Medulla oblongata (tissue), 1 donor: ENCODE data around the gene PFN3.
A peak's percentile ranks its signal among the peaks of the same experiment; 100 is the strongest.

ENCODE experiments used
- DNase-seq: peaks from one replicate; pipeline ENCODE4 v3.0.0-alpha.2; 2015; ENCODE audit errors: extremely low spot score

The PFN3 gene

DNA sequence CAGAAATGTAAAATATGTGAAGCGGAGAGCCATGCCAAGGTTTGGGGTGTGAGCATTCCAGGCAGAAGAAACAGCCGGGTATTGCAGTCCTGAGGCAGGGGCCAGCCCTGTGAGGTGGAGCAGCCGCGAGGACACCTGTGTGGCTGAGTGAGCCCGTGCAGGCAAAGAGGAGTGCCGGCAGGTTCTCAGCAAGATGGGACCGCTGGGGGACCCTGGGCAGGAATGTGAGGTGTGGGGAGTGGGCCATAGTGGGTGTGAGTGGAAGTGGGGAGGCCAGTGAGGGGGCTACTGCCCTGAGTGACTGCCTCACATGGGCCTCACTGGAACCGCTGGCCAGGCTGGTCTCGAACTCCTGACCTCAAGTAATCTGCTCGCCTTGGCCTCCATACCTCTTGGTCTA, 38.0 kb upstream of the PFN3 start:
- DNase-seq: no peak

DNA sequence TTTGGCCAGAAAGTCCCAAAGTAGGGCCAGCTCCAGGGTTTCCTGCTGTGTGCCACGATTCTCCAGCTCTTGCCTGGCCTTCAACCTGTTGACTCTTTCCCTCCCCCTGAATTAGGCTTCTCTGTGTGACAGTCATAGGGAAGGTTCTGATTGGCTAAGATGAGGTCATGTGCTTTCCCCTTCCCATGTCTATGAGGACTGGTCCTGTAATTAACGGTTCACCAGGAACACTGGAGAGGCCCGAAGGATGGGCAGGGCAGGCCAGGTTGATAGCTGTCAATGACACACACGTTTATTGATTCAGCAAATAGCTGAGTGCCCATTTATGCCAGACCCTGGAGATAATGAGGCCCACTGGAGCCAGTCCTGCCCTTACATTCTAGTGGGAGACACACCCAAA, 37.2 kb upstream of the PFN3 start:
- no peak for DNase-seq

DNA sequence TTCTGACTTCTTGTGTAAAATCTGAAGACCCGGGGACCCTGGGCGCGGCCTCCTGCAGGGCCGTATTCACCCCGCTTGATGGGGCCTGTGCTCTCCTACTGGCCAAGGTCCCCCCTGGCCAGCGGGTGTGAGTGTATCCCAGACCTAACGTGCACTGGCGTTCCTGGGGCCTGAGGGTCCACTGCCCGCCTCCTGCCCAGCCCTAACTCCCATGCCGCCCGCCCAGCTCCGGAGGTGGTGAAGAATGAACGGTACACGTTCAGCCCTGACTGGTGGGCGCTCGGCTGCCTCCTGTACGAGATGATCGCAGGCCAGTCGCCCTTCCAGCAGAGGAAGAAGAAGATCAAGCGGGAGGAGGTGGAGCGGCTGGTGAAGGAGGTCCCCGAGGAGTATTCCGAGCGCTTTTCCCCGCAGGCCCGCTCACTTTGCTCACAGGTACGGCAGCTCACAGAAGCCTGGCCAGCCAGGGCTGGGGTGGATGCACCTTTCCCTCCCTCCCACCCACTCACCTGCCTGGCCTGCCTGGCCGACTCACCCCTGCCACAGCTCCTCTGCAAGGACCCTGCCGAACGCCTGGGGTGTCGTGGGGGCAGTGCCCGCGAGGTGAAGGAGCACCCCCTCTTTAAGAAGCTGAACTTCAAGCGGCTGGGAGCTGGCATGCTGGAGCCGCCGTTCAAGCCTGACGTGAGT, 35.5 kb upstream of the PFN3 start:
- DNase-seq: no peak

DNA sequence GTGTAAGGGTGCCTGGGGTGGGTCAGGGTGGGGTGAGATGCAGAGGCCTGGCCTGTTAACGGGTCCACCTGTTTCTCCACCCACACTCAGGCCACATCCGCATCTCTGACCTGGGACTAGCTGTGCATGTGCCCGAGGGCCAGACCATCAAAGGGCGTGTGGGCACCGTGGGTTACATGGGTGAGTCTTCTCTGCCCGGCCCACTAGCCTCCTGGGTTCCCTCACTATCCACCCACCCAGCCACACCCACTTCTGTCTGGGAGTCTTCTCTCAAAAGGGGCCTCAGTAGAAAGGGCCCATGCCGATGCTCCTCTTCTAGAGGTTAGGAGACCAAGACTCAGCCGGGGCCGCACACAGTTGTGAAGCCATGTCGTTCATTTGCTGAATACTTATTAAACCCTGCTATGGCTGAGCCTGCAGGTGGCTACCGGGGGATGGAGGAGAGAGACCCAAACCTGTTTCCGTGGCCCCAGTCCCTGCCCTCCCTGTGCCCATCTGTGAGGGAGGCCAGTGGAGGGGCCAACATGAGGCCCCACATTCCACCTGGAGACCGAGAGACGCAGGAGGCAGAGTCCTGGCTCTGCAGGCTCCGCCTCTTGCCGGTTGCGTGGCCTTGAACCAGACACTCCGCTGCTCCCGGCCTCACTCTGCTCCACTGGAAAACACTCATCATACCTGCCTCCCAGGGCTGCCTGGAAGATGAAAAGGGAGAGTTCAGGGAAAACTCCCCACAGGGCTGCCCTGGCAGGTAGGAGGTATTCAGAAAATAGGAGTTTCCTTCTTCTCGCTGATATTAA, 34.7 kb upstream of the PFN3 start:
- DNase-seq: no peak

DNA sequence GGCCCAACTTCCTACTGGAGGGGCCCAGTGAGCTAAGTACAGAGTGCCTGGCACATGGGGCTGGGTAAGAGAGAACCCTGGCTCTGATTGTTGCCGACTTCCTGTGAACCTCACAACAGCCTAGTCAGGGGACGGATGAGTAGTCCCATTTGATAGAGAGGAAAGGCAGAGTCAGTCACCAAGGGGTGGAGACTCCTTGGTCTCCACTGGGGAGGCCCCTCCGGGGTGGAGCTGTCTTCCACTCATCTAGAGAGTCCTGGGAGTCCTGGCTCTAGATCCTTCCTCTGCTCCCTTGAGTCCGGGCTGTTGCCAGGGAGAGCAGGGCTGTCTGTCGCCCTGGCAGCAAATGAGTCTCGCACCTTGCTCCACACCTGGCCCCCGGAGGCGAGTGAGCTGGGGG, 34.0 kb upstream of the PFN3 start:
- DNase-seq: no peak

DNA sequence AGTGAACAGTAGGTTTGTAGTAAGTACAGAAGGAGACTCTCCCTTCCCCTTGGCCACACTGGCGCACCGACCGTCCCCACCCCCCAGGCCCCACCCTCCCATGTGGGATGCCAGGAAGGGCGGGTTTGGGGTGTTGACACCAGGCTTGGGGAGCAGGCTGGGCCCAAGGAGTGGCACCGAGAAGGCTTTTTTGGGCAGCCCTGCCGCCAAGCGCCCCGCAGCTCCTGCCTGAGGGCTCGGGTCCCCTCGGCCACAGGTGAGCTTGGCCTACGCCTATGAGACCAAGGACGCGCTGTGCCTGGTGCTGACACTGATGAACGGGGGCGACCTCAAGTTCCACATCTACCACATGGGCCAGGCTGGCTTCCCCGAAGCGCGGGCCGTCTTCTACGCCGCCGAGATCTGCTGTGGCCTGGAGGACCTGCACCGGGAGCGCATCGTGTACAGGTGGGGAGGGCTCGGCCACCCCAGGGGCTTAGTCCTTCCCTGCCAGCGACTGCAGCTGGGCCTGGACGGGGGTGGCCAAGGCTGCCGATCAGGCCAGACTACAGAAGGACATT, 33.3 kb upstream of the PFN3 start:
- no peak for DNase-seq

DNA sequence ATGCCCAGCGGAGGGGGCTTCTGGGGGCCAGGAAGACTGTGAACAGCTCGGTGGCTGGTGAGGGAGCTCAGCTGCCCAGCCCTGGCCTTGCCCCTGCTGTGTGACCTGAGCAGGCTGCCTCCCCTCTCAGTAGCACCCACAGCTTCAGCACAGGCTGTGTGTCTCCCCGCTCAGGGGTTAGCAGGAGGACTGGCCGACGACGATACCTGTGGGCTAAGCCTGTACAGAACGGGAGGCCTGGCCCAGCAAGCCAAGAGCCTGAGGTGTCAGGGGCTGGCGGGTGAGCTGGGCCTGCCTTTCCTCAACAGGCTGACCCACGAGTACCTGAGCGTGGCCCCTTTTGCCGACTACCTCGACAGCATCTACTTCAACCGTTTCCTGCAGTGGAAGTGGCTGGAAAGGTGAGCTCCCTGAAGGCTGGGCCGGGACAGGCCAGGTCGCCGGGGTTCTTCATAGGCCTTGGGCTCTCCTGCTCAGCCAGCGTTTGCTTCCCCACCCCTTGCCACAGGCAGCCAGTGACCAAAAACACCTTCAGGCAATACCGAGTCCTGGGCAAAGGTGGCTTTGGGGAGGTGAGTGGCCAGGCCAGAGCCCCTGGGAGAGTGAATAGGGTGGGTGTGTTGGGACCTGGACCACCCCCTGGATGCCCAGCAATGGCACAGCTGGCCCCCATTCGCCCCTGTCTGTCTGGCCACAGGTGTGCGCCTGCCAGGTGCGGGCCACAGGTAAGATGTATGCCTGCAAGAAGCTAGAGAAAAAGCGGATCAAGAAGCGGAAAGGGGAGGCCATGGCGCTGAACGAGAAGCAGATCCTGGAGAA, 32.6 kb upstream of the PFN3 start:
- no peak for DNase-seq

DNA sequence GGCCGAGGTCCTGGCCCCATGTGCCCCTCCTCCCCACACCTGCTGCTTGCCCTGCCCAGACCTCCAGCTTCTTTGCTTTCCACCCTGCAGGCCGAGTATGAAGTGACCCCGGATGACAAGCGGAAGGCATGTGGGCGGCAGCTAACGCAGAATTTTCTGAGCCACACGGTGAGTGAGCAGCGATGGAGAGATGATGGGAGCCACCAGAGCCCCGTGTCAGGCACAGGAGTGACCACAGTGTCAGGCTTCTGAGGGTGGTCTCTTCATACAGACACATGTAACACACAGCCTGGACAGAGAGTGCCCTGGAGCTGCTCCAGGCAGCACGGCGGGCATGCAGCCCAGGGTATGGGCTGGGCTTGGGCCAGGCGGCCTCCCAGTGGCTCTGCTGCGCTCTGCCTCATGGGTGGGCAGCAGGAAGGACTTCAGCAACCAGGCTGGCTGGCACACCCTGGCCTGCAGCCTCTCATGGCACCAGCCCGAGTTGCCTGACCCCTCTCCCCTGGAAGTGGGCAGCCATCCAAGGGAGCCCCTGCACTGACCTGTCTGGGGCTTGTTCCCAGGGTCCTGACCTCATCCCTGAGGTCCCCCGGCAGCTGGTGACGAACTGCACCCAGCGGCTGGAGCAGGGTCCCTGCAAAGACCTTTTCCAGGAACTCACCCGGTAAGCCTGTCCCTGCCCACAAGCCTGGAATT, 31.8 kb upstream of the PFN3 start:
- DNase-seq: peak; percentile 51

DNA sequence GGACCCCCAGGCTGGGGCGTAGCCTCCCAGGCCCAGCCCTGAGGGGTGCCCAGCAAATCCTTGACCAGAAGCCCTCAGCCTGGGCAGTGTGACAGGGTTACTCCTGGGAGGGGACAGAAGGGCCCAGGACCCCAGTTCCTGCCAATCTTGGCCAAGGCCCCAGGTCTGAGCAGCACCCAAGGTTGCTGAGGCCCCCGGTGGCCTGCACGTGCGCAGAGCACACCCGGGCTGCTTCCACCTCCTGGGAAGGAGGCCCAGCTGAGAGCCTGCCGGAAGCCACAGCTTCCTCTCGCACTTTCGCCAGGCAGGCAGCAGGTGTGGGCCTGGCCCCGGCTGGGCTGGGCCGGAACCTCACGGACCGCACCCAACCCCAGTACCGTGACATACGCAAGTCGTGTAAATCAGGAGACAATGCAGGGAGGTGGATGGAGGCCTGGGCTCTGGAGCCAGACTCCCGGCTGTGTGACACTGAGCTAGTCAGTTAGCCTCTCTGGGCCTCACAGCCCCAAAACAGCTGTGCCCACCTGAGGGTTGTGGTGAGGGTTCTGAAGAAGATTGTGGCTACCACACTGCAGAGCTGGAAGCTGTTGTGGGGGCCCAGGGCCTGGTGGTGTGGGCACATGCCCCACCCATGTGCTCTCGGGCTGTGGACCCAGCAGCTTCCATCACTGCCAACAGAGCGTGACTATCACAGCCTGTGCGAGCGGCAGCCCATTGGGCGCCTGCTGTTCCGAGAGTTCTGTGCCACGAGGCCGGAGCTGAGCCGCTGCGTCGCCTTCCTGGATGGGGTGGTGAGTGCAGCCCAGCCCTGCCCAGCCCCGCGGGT, 31.1 kb upstream of the PFN3 start:
- no peak for DNase-seq

DNA sequence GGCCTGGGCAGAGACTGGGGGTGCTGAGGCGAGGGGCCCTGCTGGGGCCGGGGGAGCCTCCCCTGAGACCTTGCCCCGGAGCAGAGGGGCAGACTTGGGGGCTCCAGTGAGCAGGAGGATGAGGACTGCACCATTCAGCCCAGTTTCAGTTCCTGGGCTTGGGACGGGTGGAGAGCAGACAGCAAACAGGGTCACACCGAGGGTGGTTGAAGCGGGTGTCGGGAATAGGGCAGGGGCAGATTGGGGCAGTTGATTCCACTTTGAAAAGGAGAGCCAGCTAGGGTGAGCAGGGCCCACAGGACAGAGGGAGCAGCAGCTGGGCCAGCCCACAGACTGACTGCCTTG, 30.5 kb upstream of the PFN3 start:
- no peak for DNase-seq

DNA sequence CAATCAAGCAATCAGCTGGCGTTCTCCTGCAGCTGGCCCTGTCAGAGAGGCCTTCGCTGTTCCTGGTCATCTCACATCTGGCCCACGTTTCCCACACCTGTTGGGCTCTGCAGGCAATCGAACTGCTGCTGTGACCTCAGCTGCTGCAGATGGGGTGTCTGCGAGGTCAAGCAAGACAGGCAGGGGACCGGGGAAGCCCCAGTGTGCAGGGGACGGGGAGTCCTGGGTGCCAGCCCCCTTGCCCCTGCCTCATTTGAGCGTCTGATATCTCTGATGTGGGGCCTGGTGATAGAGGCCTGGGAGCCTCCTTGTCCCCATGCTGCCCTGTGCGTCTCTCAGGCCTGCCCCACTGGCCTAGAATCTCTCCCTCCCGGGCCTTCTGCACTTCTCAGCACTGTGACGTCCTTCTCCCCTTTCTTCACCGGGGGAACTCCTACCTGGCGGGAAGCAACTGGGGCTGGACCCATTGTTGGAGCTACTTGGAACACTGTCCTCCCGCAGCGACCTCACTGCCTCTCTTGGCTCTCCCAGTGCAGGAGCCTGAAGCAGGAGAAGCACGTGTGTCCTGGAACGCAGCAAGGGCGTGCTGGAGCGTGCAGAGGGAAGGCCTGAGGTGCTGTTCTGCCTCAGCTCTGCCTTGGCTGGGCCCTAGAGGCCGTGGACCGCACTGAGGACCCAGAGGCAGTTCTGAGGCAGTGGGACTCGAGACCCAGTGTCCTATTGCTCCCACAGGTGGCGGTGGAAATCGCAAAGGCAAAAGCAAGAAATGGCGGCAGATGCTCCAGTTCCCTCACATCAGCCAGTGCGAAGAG, 29.9 kb upstream of the PFN3 start:
- DNase-seq: no peak

DNA sequence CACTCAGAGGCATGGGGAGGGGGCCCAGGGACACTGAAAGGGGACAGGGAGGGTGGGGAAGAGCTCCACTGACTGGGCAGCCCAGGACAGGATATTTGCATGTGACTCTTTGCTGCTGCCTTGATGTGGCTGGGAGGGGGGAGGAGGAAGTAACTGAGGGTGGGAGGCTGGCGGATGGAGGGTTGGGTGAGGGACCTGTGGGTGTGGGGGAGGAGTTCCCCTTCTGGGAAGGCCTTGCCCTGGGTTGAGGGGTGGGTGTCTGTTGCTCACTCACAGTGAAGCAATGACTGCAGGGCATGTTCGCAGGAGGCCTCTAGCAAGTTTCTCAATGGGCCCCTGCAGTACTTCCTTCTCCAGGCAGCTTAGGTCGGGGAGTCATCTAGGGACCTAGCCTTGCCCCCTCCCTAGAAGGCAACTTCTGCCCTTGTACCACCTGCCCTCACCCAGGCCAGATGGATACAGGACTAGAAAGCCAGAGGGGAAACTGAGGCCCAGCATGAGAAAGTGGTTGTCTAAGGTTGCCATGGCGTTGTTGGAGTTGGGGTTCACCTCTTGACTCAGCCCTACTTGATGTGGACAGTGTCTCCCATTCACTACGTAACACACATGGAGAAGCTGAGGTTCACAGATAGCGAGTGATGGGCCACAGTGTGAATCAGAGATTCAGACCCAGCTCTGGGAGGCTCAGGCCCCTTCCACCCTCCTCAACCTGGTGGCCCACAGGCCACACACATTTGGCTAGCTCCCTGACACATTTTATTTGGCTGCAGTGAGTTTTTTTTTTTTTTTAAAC, 29.0 kb upstream of the PFN3 start:
- DNase-seq: peak; percentile 68

DNA sequence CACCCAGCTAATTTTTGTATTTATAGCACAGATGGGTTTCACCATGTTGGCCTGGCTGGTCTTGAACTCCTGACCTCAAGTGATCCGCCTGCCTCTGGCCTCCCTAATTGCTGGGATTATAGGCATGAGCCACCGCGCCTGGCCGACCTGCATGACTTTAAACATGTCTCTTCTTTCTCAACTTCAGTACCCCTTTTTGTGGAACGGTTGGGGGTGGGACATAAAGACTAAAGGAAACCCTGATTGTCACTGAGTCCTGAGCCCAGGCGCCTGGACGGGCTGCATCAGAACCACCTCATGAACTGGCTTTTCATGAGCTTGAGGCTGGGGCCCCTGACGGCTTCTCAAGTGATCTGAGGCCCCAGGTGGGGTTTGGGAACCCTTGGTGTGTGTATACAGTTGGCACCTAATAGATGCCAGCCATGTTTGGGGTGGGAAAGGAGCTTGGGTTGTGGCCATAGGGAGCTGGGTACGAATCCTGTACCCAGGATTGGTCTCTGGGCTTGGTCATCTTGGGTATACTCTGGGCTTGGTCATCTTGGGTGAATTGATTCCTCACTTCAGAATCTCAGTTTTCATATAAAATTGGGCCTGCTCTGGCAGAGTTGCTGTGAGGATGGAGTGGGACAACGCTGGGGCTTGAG, 28.2 kb upstream of the PFN3 start:
- no peak for DNase-seq

DNA sequence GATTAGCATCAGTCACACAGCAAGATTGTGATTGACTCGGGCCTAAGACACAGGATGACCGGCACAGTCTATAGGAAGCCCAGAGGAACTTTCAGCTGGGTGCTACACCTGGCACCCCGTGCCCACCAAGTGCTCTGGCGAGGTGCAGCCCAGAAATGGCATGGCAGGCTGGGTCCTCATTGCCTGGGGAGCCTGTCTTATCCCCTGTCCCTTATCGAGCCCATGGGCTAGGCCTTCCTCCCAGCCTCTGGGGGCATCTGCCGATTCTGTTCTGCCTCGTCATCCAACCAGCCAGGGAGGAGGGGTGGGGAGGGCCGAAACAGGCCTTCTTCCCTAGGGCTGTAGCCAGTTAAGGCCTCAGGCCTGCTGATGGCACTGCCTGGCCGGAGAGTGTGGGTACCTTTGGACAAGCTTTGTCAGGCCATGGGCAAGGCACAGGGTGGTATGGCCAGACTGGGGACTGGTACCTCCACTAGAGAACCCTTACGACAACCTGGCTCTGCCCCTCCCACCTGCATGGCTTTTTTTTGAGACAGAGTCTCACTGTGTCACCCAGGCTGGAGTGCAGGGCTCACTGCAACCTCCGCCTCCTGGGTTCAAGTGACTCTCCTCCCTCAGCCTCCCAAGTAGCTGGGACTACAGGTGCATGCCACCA, 27.6 kb upstream of the PFN3 start:
- no peak for DNase-seq

DNA sequence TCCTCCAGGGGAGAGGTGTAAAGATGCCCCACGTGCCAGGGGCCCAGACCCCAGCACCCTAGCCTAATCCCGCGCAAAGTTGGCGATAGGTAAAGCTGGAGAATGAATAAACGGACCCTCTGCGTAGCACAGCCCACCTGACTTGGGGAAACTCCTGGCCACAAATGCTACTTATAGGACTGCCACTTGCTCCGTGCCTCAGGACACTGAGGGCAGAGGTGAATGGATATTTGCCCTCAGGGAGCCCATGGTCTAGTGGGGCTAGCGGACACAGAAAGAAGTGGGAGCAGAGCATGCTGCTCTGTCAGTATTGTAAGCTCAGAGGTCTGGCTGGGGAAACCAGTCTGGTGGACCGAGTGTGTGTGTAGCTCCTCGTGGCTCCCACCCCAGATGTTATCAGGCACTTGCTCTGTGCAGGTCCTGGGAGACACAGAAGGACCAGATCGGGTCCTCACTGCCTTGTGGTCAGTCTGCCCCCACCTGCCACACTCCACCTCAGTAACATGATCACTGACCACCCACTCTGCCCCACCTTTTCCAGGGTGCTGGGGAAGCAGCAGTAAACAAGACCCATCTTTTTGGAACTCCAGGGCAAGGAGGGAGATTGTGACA, 26.9 kb upstream of the PFN3 start:
- no peak for DNase-seq

DNA sequence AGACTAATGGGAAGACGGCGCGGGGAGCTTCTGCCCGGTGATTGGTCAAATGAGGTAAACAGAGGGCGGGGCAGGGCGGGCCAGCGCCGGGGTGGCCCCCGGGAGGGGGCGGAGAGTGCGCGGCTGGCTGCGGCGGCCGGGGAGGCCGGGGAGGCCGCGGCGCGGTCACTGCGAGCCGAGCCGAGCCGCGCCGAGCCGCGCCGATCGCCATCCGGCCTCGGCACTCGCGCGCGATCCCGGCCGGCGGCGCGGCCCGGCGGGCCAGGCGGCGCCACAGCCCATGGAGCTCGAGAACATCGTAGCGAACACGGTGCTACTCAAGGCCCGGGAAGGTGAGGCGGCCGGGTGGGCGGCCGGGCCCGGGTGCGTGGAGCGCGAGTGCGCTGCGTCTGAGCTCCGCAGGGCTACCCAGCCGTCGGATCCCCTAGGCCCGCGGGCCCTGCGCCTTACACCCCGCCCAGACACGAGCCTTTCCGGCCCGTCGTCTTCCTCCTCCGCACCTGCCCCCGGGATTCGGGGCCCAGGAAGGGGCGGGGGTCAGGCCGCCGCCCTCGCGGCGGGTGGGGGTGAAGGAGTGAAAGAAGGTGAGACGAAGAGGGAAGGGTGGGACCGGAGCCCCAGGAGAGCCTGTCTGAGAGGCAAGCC, 26.2 kb upstream of the PFN3 start, which contains the start of gene GRK6:
TSS of gene GRK6 (plus strand) at position 111 of the 645 bp plus-strand sequence. CDS start at position 281, 170 bp downstream.
- DNase-seq: no peak
